ENCODE data around the gene EXOC3L4. TPM values are rescaled to one million over a fixed set of nuclear protein-coding genes. Genes with fewer than 3 reads are reported as not detected.

Gene EXOC3L4
- total and polyA plus RNA-seq, 4 donors: 24.0 to 77.8 (median 36.7) TPM

GRCh38 chr14:103055695-103056094 is 38.8 kb upstream of the EXOC3L4 start:
- TF ChIP-seq HNF4G (IDR thresholded peaks at IDR 0.05) (no peak), YY1 (IDR thresholded peaks at IDR 0.05) (no peak), FOXA1 (IDR thresholded peaks at IDR 0.05) (no peak), HNF4A (conservative IDR thresholded peaks at IDR 0.05) (peak in 1 of 2 donors; percentile 3)
- Histone ChIP-seq H3K4me1 (ENCODE audit: control insufficient read depth in 4 of 4, insufficient read depth in 4 of 4, low read length in 3 of 4) (peaks cover 9 to 54% (median 42%) of the 10 kb centered on the region in 4 donors), H3K9me3 (ENCODE audit: control insufficient read depth in 4 of 4, low read length in 3 of 4) (no peaks in the 10 kb centered on the region), H3K27me3 (ENCODE audit: control insufficient read depth in 4 of 4, insufficient read depth in 4 of 4, low read length in 3 of 4) (no peaks in the 10 kb centered on the region), H3K9ac (ENCODE audit: low read depth in 1 of 2, low read length in 2 of 2) (peak overlapping the region; percentile 68 to 75), H3K36me3 (ENCODE audit: control insufficient read depth in 4 of 4, insufficient read depth in 3 of 4, low read depth in 1 of 4, low read length in 3 of 4) (no peaks in the 10 kb centered on the region), H3K4me3 (ENCODE audit: low read depth in 1 of 3, low read length in 3 of 3) (peak overlapping the region; percentile 38 to 97 (median 85)), H3K27ac (ENCODE audit: low read depth in 1 of 2, low read length in 2 of 2) (peak overlapping the region; percentile 81 to 87)
- 25% methylated on average over 8 of the region's 8 CpGs for WGBS
- DNase-seq (ENCODE audit: low spot score): no peak

- DNase-seq (ENCODE audit: low spot score): peak; percentile 66
These were observed 38.0 kb upstream of the EXOC3L4 start for GRCh38 chr14:103056322-103057027.

GRCh38 chr14:103057028-103057371 is 37.5 kb upstream of the EXOC3L4 start:
- peaks cover 9 to 45% (median 33%) of the 10 kb centered on the region in 4 donors for H3K4me1 ChIP-seq (ENCODE audit: control insufficient read depth in 4 of 4, insufficient read depth in 4 of 4, low read length in 3 of 4)
- H3K4me3 ChIP-seq (ENCODE audit: low read depth in 1 of 3, low read length in 3 of 3): peak overlapping the region; percentile 91 to 97 (median 95)
- H3K27me3 ChIP-seq (ENCODE audit: control insufficient read depth in 4 of 4, insufficient read depth in 4 of 4, low read length in 3 of 4): no peaks in the 10 kb centered on the region
- DNase-seq (ENCODE audit: low spot score): no peak
- under 1% methylated on average over 53 of the region's 53 CpGs for WGBS
- H3K9me3 ChIP-seq (ENCODE audit: control insufficient read depth in 4 of 4, low read length in 3 of 4): no peaks in the 10 kb centered on the region
- H3K36me3 ChIP-seq (ENCODE audit: control insufficient read depth in 4 of 4, insufficient read depth in 3 of 4, low read depth in 1 of 4, low read length in 3 of 4): no peaks in the 10 kb centered on the region
- TF ChIP-seq JUND (IDR thresholded peaks at IDR 0.05) (no peak), HNF4A (conservative IDR thresholded peaks at IDR 0.05) (no peak)
- peak overlapping the region; percentile 86 to 97 for H3K27ac ChIP-seq (ENCODE audit: low read depth in 1 of 2, low read length in 2 of 2)
- peak overlapping the region in 1 of 2 donors; percentile 54 for H3K9ac ChIP-seq (ENCODE audit: low read depth in 1 of 2, low read length in 2 of 2)

More at GRCh38 chr14:103056322-103057027, 38.0 kb upstream of the EXOC3L4 start:
- TF ChIP-seq RXRA (IDR thresholded peaks at IDR 0.05): no peak
- peak in 1 of 2 donors; percentile 22 for TF ChIP-seq EGR1 (IDR thresholded peaks at IDR 0.05; ENCODE audit: low read depth in 2 of 2)
- TF ChIP-seq GABPA (IDR thresholded peaks at IDR 0.05 in 1 of 2, conservative IDR thresholded peaks at IDR 0.05 in 1 of 2): no peak
- TF ChIP-seq NR2F2 (IDR thresholded peaks at IDR 0.05): no peak
- Histone ChIP-seq H3K9ac (ENCODE audit: low read depth in 1 of 2, low read length in 2 of 2) (peak overlapping the region; percentile 68 to 75), H3K4me3 (ENCODE audit: low read depth in 1 of 3, low read length in 3 of 3) (peak overlapping the region; percentile 91 to 97 (median 95)), H3K27ac (ENCODE audit: low read depth in 1 of 2, low read length in 2 of 2) (peak overlapping the region; percentile 87 to 97), H3K9me3 (ENCODE audit: control insufficient read depth in 4 of 4, low read length in 3 of 4) (no peaks in the 10 kb centered on the region), H3K4me1 (ENCODE audit: control insufficient read depth in 4 of 4, insufficient read depth in 4 of 4, low read length in 3 of 4) (peaks cover 9 to 50% (median 39%) of the 10 kb centered on the region in 4 donors), H3K36me3 (ENCODE audit: control insufficient read depth in 4 of 4, insufficient read depth in 3 of 4, low read depth in 1 of 4, low read length in 3 of 4) (no peaks in the 10 kb centered on the region), H3K27me3 (ENCODE audit: control insufficient read depth in 4 of 4, insufficient read depth in 4 of 4, low read length in 3 of 4) (no peaks in the 10 kb centered on the region)
- 1% methylated on average over 50 of the region's 50 CpGs for WGBS

GRCh38 chr14:103057372-103058163 is 37.0 kb upstream of the EXOC3L4 start, which contains the start of gene CDC42BPB:
Gene CDC42BPB, minus strand, starts transcription at chr14:103057549. Its CDS starts 376 bp downstream, at chr14:103057173.
- peaks cover 9 to 41% (median 28%) of the 10 kb centered on the region in 4 donors for H3K4me1 ChIP-seq (ENCODE audit: control insufficient read depth in 4 of 4, insufficient read depth in 4 of 4, low read length in 3 of 4)
- no peaks in the 10 kb centered on the region for H3K36me3 ChIP-seq (ENCODE audit: control insufficient read depth in 4 of 4, insufficient read depth in 3 of 4, low read depth in 1 of 4, low read length in 3 of 4)
- peak; percentile 78 for DNase-seq (ENCODE audit: low spot score)
- H3K9ac ChIP-seq (ENCODE audit: low read depth in 1 of 2, low read length in 2 of 2): peak within 1 kb of the TSS in 1 of 2 donors; percentile 66
- TF ChIP-seq CTCF (IDR thresholded peaks at IDR 0.05; ENCODE audit: low read depth, low read length, missing input control) (peak; percentile 9), TAF1 (conservative IDR thresholded peaks at IDR 0.05) (no peak)
- H3K4me3 ChIP-seq (ENCODE audit: low read depth in 1 of 3, low read length in 3 of 3): peak within 1 kb of the TSS; percentile 91 to 97 (median 95)
- peak within 1 kb of the TSS; percentile 87 to 97 for H3K27ac ChIP-seq (ENCODE audit: low read depth in 1 of 2, low read length in 2 of 2)
- 2% methylated on average over 113 of the region's 113 CpGs for WGBS
- no peaks in the 10 kb centered on the region for H3K9me3 ChIP-seq (ENCODE audit: control insufficient read depth in 4 of 4, low read length in 3 of 4)
- no peaks in the 10 kb centered on the region for H3K27me3 ChIP-seq (ENCODE audit: control insufficient read depth in 4 of 4, insufficient read depth in 4 of 4, low read length in 3 of 4)

Measured in liver (tissue), 9 donors.